CD4-positive, alpha-beta memory T cell (primary cell): Measurements from ENCODE around the gene DDX41. TPM values are rescaled to one million over a fixed set of nuclear protein-coding genes. Genes with fewer than 3 reads are reported as not detected.

ENCODE experiments used
- polyA plus RNA-seq, 2 donors: library from polyadenylated mRNA; unstranded; fragments of 300-500 nt; fragmentation: Illumina TruSeq; gene quantifications; one replicate each; pipeline ENCODE4 v1.2.3, GENCODE V29; 2021
- total RNA-seq, 2 experiments: library from RNA; stranded (reverse); gene quantifications; one replicate each; pipeline ENCODE4 v1.2.3, GENCODE V29; 2021

The DDX41 gene
- total and polyA plus RNA-seq, 4 experiments from 2014 or later: 47.6 to 80.3 (median 62.0) TPM

Other genes starting within 250 kb of the DDX41 start
- 10 to 100 TPM; 19.8 to 20.5 TPM for gene RAB24, start 213.2 kb downstream of the DDX41 start, total RNA-seq
- gene RAB24, start 213.2 kb downstream of the DDX41 start, polyA plus RNA-seq: 10 to 100 TPM; 13.3 to 16.0 TPM
- 10 to 100 TPM; 70.9 to 72.1 TPM for gene PRELID1, start 213.2 kb downstream of the DDX41 start, total RNA-seq
- 100 to 1,000 TPM; 209 to 229 TPM for gene PRELID1, start 213.2 kb downstream of the DDX41 start, polyA plus RNA-seq
- gene MXD3, start 205.1 kb downstream of the DDX41 start, total RNA-seq: 10 to 100 TPM; 17.3 TPM
- gene MXD3, start 205.1 kb downstream of the DDX41 start, polyA plus RNA-seq: 1 to 10 TPM in 1 of 2 donors, under 1 TPM in 1; 0.28 to 1.2 TPM
- 100 to 1,000 TPM; 114 to 123 TPM for gene LMAN2, start 165.3 kb downstream of the DDX41 start, total RNA-seq
- 100 to 1,000 TPM; 223 to 322 TPM for gene LMAN2, start 165.3 kb downstream of the DDX41 start, polyA plus RNA-seq
- 100 to 1,000 TPM; 167 to 168 TPM for gene RGS14, start 159.0 kb downstream of the DDX41 start, total RNA-seq
- 10 to 100 TPM; 62.3 to 96.7 TPM for gene RGS14, start 159.0 kb downstream of the DDX41 start, polyA plus RNA-seq
- under 1 TPM in 1 of 2 experiments, not detected in 1; 0.11 TPM for gene SLC34A1, start 132.5 kb downstream of the DDX41 start, total RNA-seq
- gene SLC34A1, start 132.5 kb downstream of the DDX41 start, polyA plus RNA-seq: not detected
- not detected for gene PFN3, start 116.3 kb downstream of the DDX41 start, total RNA-seq
- gene PFN3, start 116.3 kb downstream of the DDX41 start, polyA plus RNA-seq: not detected
- not detected for gene F12, start 107.4 kb downstream of the DDX41 start, total RNA-seq
- gene F12, start 107.4 kb downstream of the DDX41 start, polyA plus RNA-seq: 1 to 10 TPM; 2.0 to 2.4 TPM
- 100 to 1,000 TPM; 189 to 191 TPM for gene GRK6, start 90.3 kb downstream of the DDX41 start, total RNA-seq
- 100 to 1,000 TPM in 1 of 2 donors, 10 to 100 TPM in 1; 72.4 to 203 TPM for gene GRK6, start 90.3 kb downstream of the DDX41 start, polyA plus RNA-seq
- gene PRR7, start 70.1 kb downstream of the DDX41 start, total RNA-seq: 1 to 10 TPM; 5.2 to 7.2 TPM
- 10 to 100 TPM; 14.3 to 17.8 TPM for gene PRR7, start 70.1 kb downstream of the DDX41 start, polyA plus RNA-seq
- gene DBN1, start 43.3 kb downstream of the DDX41 start, total RNA-seq: 1 to 10 TPM in 1 of 2 experiments, under 1 TPM in 1; 0.99 to 1.2 TPM
- under 1 TPM in 1 of 2 donors, not detected in 1; 0.49 TPM for gene DBN1, start 43.3 kb downstream of the DDX41 start, polyA plus RNA-seq
- 1 to 10 TPM; 5.8 to 7.3 TPM for gene PDLIM7, start 19.4 kb downstream of the DDX41 start, total RNA-seq
- gene PDLIM7, start 19.4 kb downstream of the DDX41 start, polyA plus RNA-seq: 1 to 10 TPM; 3.3 to 3.5 TPM
- gene DOK3, start 7.1 kb downstream of the DDX41 start, total RNA-seq: 1 to 10 TPM; 3.7 to 3.9 TPM
- under 1 TPM in 1 of 2 donors, not detected in 1; 0.69 TPM for gene DOK3, start 7.1 kb downstream of the DDX41 start, polyA plus RNA-seq
- 100 to 1,000 TPM; 233 to 252 TPM for gene FAM193B, start 37.6 kb upstream of the DDX41 start, total RNA-seq
- 1 to 10 TPM; 1.9 to 7.0 TPM for gene FAM193B, start 37.6 kb upstream of the DDX41 start, polyA plus RNA-seq
- gene TMED9, start 75.2 kb upstream of the DDX41 start, total RNA-seq: 10 to 100 TPM; 93.7 to 95.8 TPM
- 100 to 1,000 TPM; 123 to 133 TPM for gene TMED9, start 75.2 kb upstream of the DDX41 start, polyA plus RNA-seq
- gene B4GALT7, start 83.2 kb upstream of the DDX41 start, total RNA-seq: 10 to 100 TPM; 45.3 to 47.9 TPM
- gene B4GALT7, start 83.2 kb upstream of the DDX41 start, polyA plus RNA-seq: 10 to 100 TPM; 23.3 to 23.6 TPM